Measurements from ENCODE around the gene DLD. TPM values are rescaled to one million over a fixed set of nuclear protein-coding genes. Genes with fewer than 3 reads are reported as not detected.

Gene DLD
- total and polyA plus RNA-seq, 12 donors = 21.6 to 616 (median 149) TPM

DNA sequence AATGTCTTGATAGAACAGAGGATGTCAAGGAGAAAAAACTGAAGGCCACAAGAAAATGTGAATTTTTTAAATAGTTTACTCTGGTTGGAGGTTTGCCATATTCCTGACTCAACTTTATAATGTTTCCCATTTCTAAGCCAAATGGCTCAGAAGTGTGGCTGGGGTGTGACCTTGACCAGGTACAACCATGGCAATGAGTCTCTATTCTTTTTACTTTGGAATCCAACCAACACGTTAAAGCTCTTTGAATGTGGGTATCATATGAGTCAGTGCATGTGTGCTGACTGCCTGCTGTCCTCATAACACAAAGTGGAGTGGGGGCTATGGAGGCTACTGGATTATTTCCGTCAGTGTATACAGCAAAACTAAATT, 33.5 kb upstream of the DLD start:
- DNase-seq = peak in 6 of 7 donors; percentile 37 to 66 (median 47)
- Histone ChIP-seq H3K4me3 (no peak overlapping the region), H3K27ac (peak overlapping the region in 1 of 5 donors; percentile 11), H3K4me1 (replicated peaks in 1 of 2) (peaks cover 0 to 11% of the 10 kb centered on the region in 2 donors), H3K9me3 (replicated peaks in 1 of 3) (no peaks in the 10 kb centered on the region), H3K36me3 (replicated peaks in 1 of 2) (no peaks in the 10 kb centered on the region), H3K27me3 (no peaks in the 10 kb centered on the region)
- 28 to 59% (median 41%) methylated on average over 2 of the region's 2 CpGs for WGBS, 4 donors
- TF ChIP-seq CTCF (IDR thresholded peaks at IDR 0.05) = no peak
- no peak for TF ChIP-seq POLR2A (IDR thresholded peaks at IDR 0.05)
- intact Hi-C loops (cut with DNase I) = no loop called here

DNA sequence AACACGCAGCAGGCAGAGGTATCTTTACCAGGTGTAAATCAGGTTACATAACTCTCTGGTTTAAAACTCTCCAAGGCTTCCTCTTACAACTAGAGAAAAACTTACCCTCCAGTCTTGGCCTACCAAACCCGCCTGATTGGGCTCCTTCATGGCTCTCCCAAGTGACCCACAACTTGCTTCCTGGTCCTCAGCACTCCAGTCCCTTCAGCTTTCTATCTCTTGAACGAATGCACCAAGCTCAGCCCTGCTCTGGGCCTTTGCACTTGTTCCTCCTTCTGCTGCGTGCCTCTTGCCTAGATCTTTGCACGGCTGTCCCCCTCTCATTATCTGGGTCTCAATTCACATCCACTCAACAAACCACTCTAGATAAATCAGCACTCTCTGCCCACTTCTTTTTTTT, 32.7 kb upstream of the DLD start:
- Histone ChIP-seq H3K9me3 (replicated peaks in 1 of 3) (no peaks in the 10 kb centered on the region), H3K36me3 (replicated peaks in 1 of 2) (no peaks in the 10 kb centered on the region), H3K4me1 (replicated peaks in 1 of 2) (peaks cover 0 to 11% of the 10 kb centered on the region in 2 donors), H3K4me3 (no peak overlapping the region), H3K27me3 (no peaks in the 10 kb centered on the region), H3K27ac (no peak overlapping the region)
- WGBS, 4 donors = 91 to 96% (median 95%) methylated on average over 5 of the region's 5 CpGs
- TF ChIP-seq CTCF (IDR thresholded peaks at IDR 0.05) = no peak
- TF ChIP-seq POLR2A (IDR thresholded peaks at IDR 0.05) = no peak
- DNase-seq = no peak
- intact Hi-C loops (cut with DNase I) = no loop called here

- Histone ChIP-seq H3K36me3 (replicated peaks in 1 of 2) (no peaks in the 10 kb centered on the region), H3K4me1 (replicated peaks in 1 of 2) (peaks cover 0 to 11% of the 10 kb centered on the region in 2 donors), H3K27ac (no peak overlapping the region), H3K27me3 (no peaks in the 10 kb centered on the region), H3K9me3 (replicated peaks in 1 of 3) (no peaks in the 10 kb centered on the region), H3K4me3 (no peak overlapping the region)
- no peak for DNase-seq
- intact Hi-C loops (cut with DNase I) = no loop called here
- 88 to 93% (median 90%) methylated on average over 9 of the region's 9 CpGs for WGBS, 4 donors
- TF ChIP-seq CTCF (IDR thresholded peaks at IDR 0.05) (no peak), POLR2A (IDR thresholded peaks at IDR 0.05) (no peak)
Measured at GRCh38 chr7:107860279-107860961, 30.6 kb upstream of the DLD start.

DNA sequence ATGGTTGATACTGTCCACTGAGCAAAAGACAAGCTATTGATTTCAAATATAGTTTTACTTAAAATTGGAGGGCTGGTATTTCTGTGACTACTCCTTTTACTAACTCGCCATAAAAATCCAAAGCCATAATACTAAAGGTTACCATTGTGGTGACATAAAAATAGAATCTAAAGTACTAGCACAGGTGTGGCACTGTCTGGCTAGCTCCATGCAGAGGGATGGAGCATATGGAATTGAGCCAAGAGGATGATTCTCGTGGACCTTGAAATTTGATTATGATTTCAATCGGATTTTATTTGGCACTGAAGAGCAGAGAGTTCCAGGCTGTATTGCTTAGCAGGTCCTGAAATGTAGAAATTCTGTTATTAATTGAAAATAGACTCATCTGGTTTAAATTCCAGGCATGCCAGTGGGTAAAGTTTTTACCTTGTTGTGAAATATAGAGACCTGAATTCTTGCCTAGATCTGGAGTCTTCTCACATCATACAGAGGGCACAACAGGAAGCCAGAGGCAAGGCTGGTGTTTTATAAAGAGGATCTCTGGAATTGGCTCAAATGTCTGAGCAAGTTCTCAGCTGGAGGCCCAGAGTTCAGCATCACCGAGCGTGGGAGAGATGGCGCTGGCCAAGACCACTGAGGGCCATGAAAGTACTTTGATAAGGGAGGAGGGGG, 29.9 kb upstream of the DLD start:
- H3K4me3 ChIP-seq = no peak overlapping the region
- H3K36me3 ChIP-seq (replicated peaks in 1 of 2) = no peaks in the 10 kb centered on the region
- H3K27ac ChIP-seq = no peak overlapping the region
- intact Hi-C loops (cut with DNase I) = no loop called here
- H3K9me3 ChIP-seq (replicated peaks in 1 of 3) = no peaks in the 10 kb centered on the region
- no peak for DNase-seq
- H3K4me1 ChIP-seq (replicated peaks in 1 of 2) = peaks cover 0 to 11% of the 10 kb centered on the region in 2 donors
- WGBS, 4 donors = 62 to 68% (median 65%) methylated on average over 6 of the region's 6 CpGs
- no peaks in the 10 kb centered on the region for H3K27me3 ChIP-seq
- TF ChIP-seq POLR2A (IDR thresholded peaks at IDR 0.05) (no peak), CTCF (IDR thresholded peaks at IDR 0.05) (no peak)
